Smooth muscle cell (in vitro differentiated cells): ENCODE results near the gene NATD1. TPM values are rescaled to one million over a fixed set of nuclear protein-coding genes. Genes with fewer than 3 reads are reported as not detected.

ENCODE experiments used
- DNase-seq: peaks from one replicate; lab custom pipeline; 2025; ENCODE audit not compliant: unreplicated experiment; lab: John Stamatoyannopoulos, UW
- H2AFZ ChIP-seq: fragments of 200-600 bp; sonication (generic); 2 replicates; pipeline ENCODE4 v1.6.0; 2016; ENCODE audit warnings: antibody characterized with exemption, low read depth, mild to moderate bottlenecking
- H3F3A ChIP-seq: fragments of 200-600 bp; sonication (generic); 2 replicates; pipeline ENCODE4 v1.6.0; 2017; ENCODE audit warnings: antibody characterized with exemption, low read depth
- H3K27ac ChIP-seq: fragments of 200-600 bp; sonication (generic); 2 replicates; pipeline ENCODE4 v1.5.1; 2016; ENCODE audit warnings: low read depth, mild to moderate bottlenecking
- H3K27me3 ChIP-seq: fragments of 200-600 bp; sonication (generic); 2 replicates; pipeline ENCODE4 v1.6.1; 2016; ENCODE audit warnings: low read depth, mild to moderate bottlenecking
- H3K36me3 ChIP-seq: fragments of 200-600 bp; sonication (generic); 2 replicates; pipeline ENCODE4 v1.5.1; 2016; ENCODE audit warnings: low read depth
- H3K4me1 ChIP-seq: fragments of 200-600 bp; sonication (generic); 2 replicates; pipeline ENCODE4 v1.5.1; 2016; ENCODE audit warnings: low read depth
- H3K4me2 ChIP-seq: fragments of 200-600 bp; sonication (generic); 2 replicates; pipeline ENCODE4 v1.6.0; 2016; ENCODE audit warnings: mild to moderate bottlenecking
- H3K4me3 ChIP-seq: fragments of 200-600 bp; sonication (generic); 2 replicates; pipeline ENCODE4 v1.5.1; 2016; ENCODE audit warnings: mild to moderate bottlenecking
- H3K79me2 ChIP-seq: fragments of 200-600 bp; sonication (generic); 2 replicates; pipeline ENCODE4 v1.6.0; 2016; ENCODE audit warnings: low read depth, mild to moderate bottlenecking
- H3K9ac ChIP-seq: fragments of 200-600 bp; sonication (generic); 2 replicates; pipeline ENCODE4 v1.6.0; 2016; ENCODE audit warnings: low read depth
- H3K9me3 ChIP-seq: fragments of 200-600 bp; sonication (generic); replicated peaks from 2 replicates; pipeline ENCODE4 v1.5.1; 2016; ENCODE audit warnings: low read depth
- H4K20me1 ChIP-seq: fragments of 200-600 bp; sonication (generic); 2 replicates; pipeline ENCODE4 v1.6.0; 2016; ENCODE audit warnings: low read depth
- WGBS: methylation state at CpG from one replicate; pipeline ENCODE4 v1.1.7; 2016; ENCODE audit warnings: low lambda C conversion rate; 5-methylcytosine and 5-hydroxymethylcytosine counted together
- polyA plus RNA-seq: library from polyadenylated mRNA; unstranded; fragments of >200 nt; fragmentation: Nextera tagmentation; extraction: Ambion mirVana; gene quantifications from 2 replicates; pipeline ENCODE4 v1.2.1, GENCODE V29; 2016
- total RNA-seq: library from RNA; depleted of rRNA; stranded (reverse); fragments of >200 nt; gene quantifications from 2 replicates; pipeline ENCODE4 v1.2.3, GENCODE V29; 2014
- TF ChIP-seq, protein P1 (sequence below): fragments of 200-600 bp; sonication (generic); IDR thresholded peaks from 2 replicates; pipeline ENCODE4 v1.5.1; 2017; ENCODE audit warnings: borderline replicate concordance, mild to moderate bottlenecking, antibody characterized with exemption; ENCODE audit not compliant: insufficient read depth, poor library complexity, severe bottlenecking

The NATD1 gene
- total and polyA plus RNA-seq, 2 experiments from 2014 or later, result 2.2 to 2.7 TPM

- Histone ChIP-seq H3K79me2 (peaks cover 27% of the 10 kb centered on the region), H3K27ac (peak overlapping the region; percentile 88), H3K9me3 (no peaks in the 10 kb centered on the region), H3K9ac (no peak overlapping the region), H4K20me1 (peaks cover 27% of the 10 kb centered on the region), H2AFZ (no peak overlapping the region), H3K4me3 (no peak overlapping the region), H3F3A (no peaks in the 10 kb centered on the region), H3K4me1 (peaks cover 22% of the 10 kb centered on the region), H3K4me2 (no peak overlapping the region), H3K36me3 (no peaks in the 10 kb centered on the region), H3K27me3 (no peaks in the 10 kb centered on the region)
- TF ChIP-seq, protein P1, sequence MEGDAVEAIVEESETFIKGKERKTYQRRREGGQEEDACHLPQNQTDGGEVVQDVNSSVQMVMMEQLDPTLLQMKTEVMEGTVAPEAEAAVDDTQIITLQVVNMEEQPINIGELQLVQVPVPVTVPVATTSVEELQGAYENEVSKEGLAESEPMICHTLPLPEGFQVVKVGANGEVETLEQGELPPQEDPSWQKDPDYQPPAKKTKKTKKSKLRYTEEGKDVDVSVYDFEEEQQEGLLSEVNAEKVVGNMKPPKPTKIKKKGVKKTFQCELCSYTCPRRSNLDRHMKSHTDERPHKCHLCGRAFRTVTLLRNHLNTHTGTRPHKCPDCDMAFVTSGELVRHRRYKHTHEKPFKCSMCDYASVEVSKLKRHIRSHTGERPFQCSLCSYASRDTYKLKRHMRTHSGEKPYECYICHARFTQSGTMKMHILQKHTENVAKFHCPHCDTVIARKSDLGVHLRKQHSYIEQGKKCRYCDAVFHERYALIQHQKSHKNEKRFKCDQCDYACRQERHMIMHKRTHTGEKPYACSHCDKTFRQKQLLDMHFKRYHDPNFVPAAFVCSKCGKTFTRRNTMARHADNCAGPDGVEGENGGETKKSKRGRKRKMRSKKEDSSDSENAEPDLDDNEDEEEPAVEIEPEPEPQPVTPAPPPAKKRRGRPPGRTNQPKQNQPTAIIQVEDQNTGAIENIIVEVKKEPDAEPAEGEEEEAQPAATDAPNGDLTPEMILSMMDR, result no peak
- DNase-seq, result no peak
- WGBS, result 66% methylated on average over 6 of the region's 6 CpGs
Observed at GRCh38 chr17:21215935-21216334, 37.3 kb downstream of the NATD1 start.

- peaks cover 22% of the 10 kb centered on the region for H3K4me1 ChIP-seq
- DNase-seq, result no peak
- TF ChIP-seq, protein P1, result no peak
- H3K27me3 ChIP-seq, result no peaks in the 10 kb centered on the region
- H3K79me2 ChIP-seq, result peaks cover 37% of the 10 kb centered on the region
- H3K4me2 ChIP-seq, result peak overlapping the region; percentile 95
- H2AFZ ChIP-seq, result peak overlapping the region; percentile 82
- H3F3A ChIP-seq, result no peaks in the 10 kb centered on the region
- H3K4me3 ChIP-seq, result peak overlapping the region; percentile 91
- 10% methylated on average over 23 of the region's 23 CpGs for WGBS
- H3K9ac ChIP-seq, result peak overlapping the region; percentile 92
- no peaks in the 10 kb centered on the region for H3K9me3 ChIP-seq
- peaks cover 36% of the 10 kb centered on the region for H4K20me1 ChIP-seq
- H3K27ac ChIP-seq, result peak overlapping the region; percentile 88
- no peaks in the 10 kb centered on the region for H3K36me3 ChIP-seq
Observed at GRCh38 chr17:21214777-21215541, 38.3 kb downstream of the NATD1 start.

GRCh38 chr17:21214015-21214776, 39.0 kb downstream of the NATD1 start, which contains the start of gene TMEM11:
Gene TMEM11 (minus strand): TSS chr17:21214161. CDS start chr17:21214152, 9 bp downstream.
- H3K4me3 ChIP-seq, result peak within 1 kb of the TSS; percentile 91
- H3K27me3 ChIP-seq, result no peaks in the 10 kb centered on the region
- TF ChIP-seq, protein P1, result no peak
- H3K4me2 ChIP-seq, result peak within 1 kb of the TSS; percentile 95
- peak within 1 kb of the TSS; percentile 82 for H2AFZ ChIP-seq
- DNase-seq, result peak; percentile 84
- H3K27ac ChIP-seq, result peak within 1 kb of the TSS; percentile 88
- H3K36me3 ChIP-seq, result no peaks in the 10 kb centered on the region
- under 1% methylated on average over 74 of the region's 76 CpGs for WGBS
- H4K20me1 ChIP-seq, result peaks cover 44% of the 10 kb centered on the region
- H3K4me1 ChIP-seq, result peaks cover 22% of the 10 kb centered on the region
- no peaks in the 10 kb centered on the region for H3F3A ChIP-seq
- H3K79me2 ChIP-seq, result peaks cover 44% of the 10 kb centered on the region
- peak within 1 kb of the TSS; percentile 92 for H3K9ac ChIP-seq
- H3K9me3 ChIP-seq, result no peaks in the 10 kb centered on the region
